ENCODE measurements around the gene AQP1.

DNA sequence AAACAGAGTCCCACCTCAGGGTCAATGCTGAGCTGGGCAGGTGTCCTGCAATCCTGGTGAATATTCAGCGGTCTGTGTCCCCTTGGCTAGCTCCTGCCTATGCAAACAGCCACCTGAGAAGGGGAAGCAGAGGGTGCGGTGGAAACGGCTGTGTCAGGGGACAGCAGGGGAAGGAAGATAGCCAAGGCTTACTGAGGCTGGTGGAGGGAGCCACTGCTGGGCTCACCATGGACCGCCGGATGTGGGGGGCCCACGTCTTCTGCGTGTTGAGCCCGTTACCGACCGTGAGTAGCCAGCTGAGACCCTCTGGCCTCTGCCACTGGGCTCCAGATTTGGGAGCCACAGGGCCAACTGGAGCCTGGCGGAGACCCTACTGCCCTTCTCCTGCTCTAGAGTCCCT, 52.2 kb downstream of the AQP1 start, which contains the start of gene GHRHR:
- TF ChIP-seq, protein P1, sequence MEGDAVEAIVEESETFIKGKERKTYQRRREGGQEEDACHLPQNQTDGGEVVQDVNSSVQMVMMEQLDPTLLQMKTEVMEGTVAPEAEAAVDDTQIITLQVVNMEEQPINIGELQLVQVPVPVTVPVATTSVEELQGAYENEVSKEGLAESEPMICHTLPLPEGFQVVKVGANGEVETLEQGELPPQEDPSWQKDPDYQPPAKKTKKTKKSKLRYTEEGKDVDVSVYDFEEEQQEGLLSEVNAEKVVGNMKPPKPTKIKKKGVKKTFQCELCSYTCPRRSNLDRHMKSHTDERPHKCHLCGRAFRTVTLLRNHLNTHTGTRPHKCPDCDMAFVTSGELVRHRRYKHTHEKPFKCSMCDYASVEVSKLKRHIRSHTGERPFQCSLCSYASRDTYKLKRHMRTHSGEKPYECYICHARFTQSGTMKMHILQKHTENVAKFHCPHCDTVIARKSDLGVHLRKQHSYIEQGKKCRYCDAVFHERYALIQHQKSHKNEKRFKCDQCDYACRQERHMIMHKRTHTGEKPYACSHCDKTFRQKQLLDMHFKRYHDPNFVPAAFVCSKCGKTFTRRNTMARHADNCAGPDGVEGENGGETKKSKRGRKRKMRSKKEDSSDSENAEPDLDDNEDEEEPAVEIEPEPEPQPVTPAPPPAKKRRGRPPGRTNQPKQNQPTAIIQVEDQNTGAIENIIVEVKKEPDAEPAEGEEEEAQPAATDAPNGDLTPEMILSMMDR (conservative IDR thresholded peaks at IDR 0.05), result no peak
- no peak for TF ChIP-seq ZFX (IDR thresholded peaks at IDR 0.05)

Data from C4-2B (cell line).